Thyroid gland (tissue), 4 donors: ENCODE data around the gene GRIP1. TPM values are rescaled to one million over a fixed set of nuclear protein-coding genes. Genes with fewer than 3 reads are reported as not detected.

Source experiments
- DNase-seq, 2 donors: peaks; one replicate each; pipeline ENCODE4 v3.0.0-alpha.2; 2019
- H3K27ac ChIP-seq, 3 donors: fragments of 200-600 bp; sonication (generic); 1 replicate in 2 of 3; 2 replicates in 1 of 3; pipeline ENCODE4 v1.5.1; 2016 to 2019; ENCODE audit warnings: mild to moderate bottlenecking in 1 of 3, moderate library complexity in 1 of 3
- H3K27me3 ChIP-seq: fragments of 200-600 bp; sonication (generic); one replicate; pipeline ENCODE4 v1.5.1; 2019
- H3K36me3 ChIP-seq, 2 donors: fragments of 200-600 bp; sonication (generic); one replicate each; pipeline ENCODE4 v1.5.1; 2016 to 2019
- H3K4me1 ChIP-seq, 2 donors: fragments of 200-600 bp; sonication (generic); one replicate each; pipeline ENCODE4 v1.5.1; 2017 to 2019
- H3K4me3 ChIP-seq, 3 donors: fragments of 200-600 bp; sonication (generic); replicated peaks in 1 of 3; 1 replicate in 2 of 3; 2 replicates in 1 of 3; pipeline ENCODE4 v1.5.1; 2016; ENCODE audit warnings: mild to moderate bottlenecking in 1 of 3
- H3K9me3 ChIP-seq: fragments of 200-600 bp; sonication (generic); one replicate; pipeline ENCODE4 v1.5.1; 2017
- CTCF ChIP-seq, 6 experiments: fragments of 200-600 bp in 3 of 6; fragments of 450-650 bp in 3 of 6; sonication (generic) in 3 of 6; IDR thresholded peaks; one replicate each; pipeline ENCODE4 v1.5.1; 2016 to 2019; ENCODE audit warnings: antibody characterized with exemption in 6 of 6, mild to moderate bottlenecking in 2 of 6, inconsistent platforms in 1 of 6, moderate library complexity in 1 of 6
- POLR2A ChIP-seq, 2 donors: fragments of 450-650 bp; IDR thresholded peaks; one replicate each; pipeline ENCODE4 v1.6.1; 2017; ENCODE audit warnings: antibody characterized with exemption in 2 of 2, mild to moderate bottlenecking in 2 of 2, moderate library complexity in 1 of 2
- WGBS, 2 donors: methylation state at CpG; one replicate each; pipeline ENCODE4 v1.1.5; 2017; 5-methylcytosine and 5-hydroxymethylcytosine counted together
- intact Hi-C: fragments of 100-400 bp; cut with DNase I; formaldehyde crosslinking; loops from one replicate; pipeline ENCODE4 v1.15.1; 2023
- total RNA-seq, 4 donors: library from RNA; depleted of rRNA; stranded (reverse); fragments of >200 nt; gene quantifications; one replicate each; pipeline ENCODE4 v1.2.3, GENCODE V29; 2016

Gene GRIP1
- total RNA-seq, 4 donors from 2014 or later: 9.9 to 21.1 (median 15.6) TPM

- TF ChIP-seq POLR2A (IDR thresholded peaks at IDR 0.05) (no peak), CTCF (IDR thresholded peaks at IDR 0.05) (no peak)
Measured at GRCh38 chr12:66713984-66714383, 35.1 kb upstream of the GRIP1 start.

GRCh38 chr12:66709893-66710292, 31.0 kb upstream of the GRIP1 start:
- Histone ChIP-seq H3K27me3 (no peaks in the 10 kb centered on the region), H3K4me3 (no peak overlapping the region), H3K4me1 (no peaks in the 10 kb centered on the region), H3K27ac (no peak overlapping the region), H3K36me3 (no peaks in the 10 kb centered on the region), H3K9me3 (no peaks in the 10 kb centered on the region)
- TF ChIP-seq POLR2A (IDR thresholded peaks at IDR 0.05) (no peak), CTCF (IDR thresholded peaks at IDR 0.05) (no peak)
- DNase-seq: no peak
- 87 to 88% methylated on average over 2 of the region's 2 CpGs for whole genome bisulfite sequencing, 2 donors
- intact Hi-C loops: no loop called here

More at GRCh38 chr12:66713984-66714383, 35.1 kb upstream of the GRIP1 start:
- Histone ChIP-seq H3K9me3 (no peaks in the 10 kb centered on the region), H3K4me3 (no peak overlapping the region), H3K36me3 (no peaks in the 10 kb centered on the region), H3K27ac (no peak overlapping the region), H3K4me1 (no peaks in the 10 kb centered on the region), H3K27me3 (no peaks in the 10 kb centered on the region)
- WGBS, 2 donors: 74 to 80% methylated on average over 3 of the region's 3 CpGs
- intact Hi-C loops: no loop called here
- no peak for DNase-seq

- WGBS, 2 donors: 89 to 95% methylated on average over 1 of the region's 1 CpG
- no peak overlapping the region for H3K27ac ChIP-seq
- intact Hi-C loops: no loop called here
- H3K4me3 ChIP-seq: no peak overlapping the region
- no peaks in the 10 kb centered on the region for H3K4me1 ChIP-seq
- TF ChIP-seq CTCF (IDR thresholded peaks at IDR 0.05): no peak
- TF ChIP-seq POLR2A (IDR thresholded peaks at IDR 0.05): no peak
- H3K27me3 ChIP-seq: no peaks in the 10 kb centered on the region
- no peaks in the 10 kb centered on the region for H3K36me3 ChIP-seq
- no peaks in the 10 kb centered on the region for H3K9me3 ChIP-seq
- DNase-seq: no peak
Measured at GRCh38 chr12:66709457-66709773, 30.5 kb upstream of the GRIP1 start.

- no peak overlapping the region for H3K4me3 ChIP-seq
- H3K36me3 ChIP-seq: no peaks in the 10 kb centered on the region
- intact Hi-C loops: no loop called here
- DNase-seq: no peak
- H3K4me1 ChIP-seq: no peaks in the 10 kb centered on the region
- 33 to 35% methylated on average over 3 of the region's 3 CpGs for WGBS, 2 donors
- H3K9me3 ChIP-seq: no peaks in the 10 kb centered on the region
- TF ChIP-seq CTCF (IDR thresholded peaks at IDR 0.05) (peak in 4 of 6 experiments; percentile 27 to 47 (median 38)), POLR2A (IDR thresholded peaks at IDR 0.05) (no peak)
- no peaks in the 10 kb centered on the region for H3K27me3 ChIP-seq
- no peak overlapping the region for H3K27ac ChIP-seq
Measured at GRCh38 chr12:66708704-66709456, 30.0 kb upstream of the GRIP1 start.

GRCh38 chr12:66707002-66707697, 28.3 kb upstream of the GRIP1 start:
- DNase-seq: no peak
- H3K36me3 ChIP-seq: no peaks in the 10 kb centered on the region
- no peak overlapping the region for H3K27ac ChIP-seq
- no peak overlapping the region for H3K4me3 ChIP-seq
- WGBS, 2 donors: 82% methylated on average over 4 of the region's 4 CpGs
- H3K27me3 ChIP-seq: no peaks in the 10 kb centered on the region
- H3K9me3 ChIP-seq: no peaks in the 10 kb centered on the region
- intact Hi-C loops: no loop called here
- TF ChIP-seq POLR2A (IDR thresholded peaks at IDR 0.05): no peak
- TF ChIP-seq CTCF (IDR thresholded peaks at IDR 0.05): no peak
- no peaks in the 10 kb centered on the region for H3K4me1 ChIP-seq
